ENCODE data around the gene NIPBL.

DNA sequence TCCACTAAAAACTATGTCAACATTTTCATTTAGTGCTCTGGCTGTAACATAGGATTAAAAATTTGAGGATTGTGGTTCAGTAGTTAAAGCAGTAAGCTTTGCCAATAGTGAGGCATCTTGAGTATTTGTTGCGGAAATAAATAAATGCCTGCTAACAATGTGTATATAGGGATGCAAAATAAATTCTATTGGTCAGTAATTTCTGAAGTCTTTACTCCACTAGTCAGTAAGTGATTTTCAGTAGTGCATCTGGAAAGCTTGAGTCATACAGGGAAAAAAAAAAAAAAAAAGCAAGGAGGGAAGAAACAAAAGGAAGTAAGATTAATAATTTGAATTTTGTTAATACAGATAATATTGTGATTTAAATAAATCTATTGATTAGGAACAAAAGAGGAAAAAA, 21.0 kb downstream of the NIPBL start:
- no peak for TF ChIP-seq POLR2A (IDR thresholded peaks at IDR 0.05)
- TF ChIP-seq, protein P1, sequence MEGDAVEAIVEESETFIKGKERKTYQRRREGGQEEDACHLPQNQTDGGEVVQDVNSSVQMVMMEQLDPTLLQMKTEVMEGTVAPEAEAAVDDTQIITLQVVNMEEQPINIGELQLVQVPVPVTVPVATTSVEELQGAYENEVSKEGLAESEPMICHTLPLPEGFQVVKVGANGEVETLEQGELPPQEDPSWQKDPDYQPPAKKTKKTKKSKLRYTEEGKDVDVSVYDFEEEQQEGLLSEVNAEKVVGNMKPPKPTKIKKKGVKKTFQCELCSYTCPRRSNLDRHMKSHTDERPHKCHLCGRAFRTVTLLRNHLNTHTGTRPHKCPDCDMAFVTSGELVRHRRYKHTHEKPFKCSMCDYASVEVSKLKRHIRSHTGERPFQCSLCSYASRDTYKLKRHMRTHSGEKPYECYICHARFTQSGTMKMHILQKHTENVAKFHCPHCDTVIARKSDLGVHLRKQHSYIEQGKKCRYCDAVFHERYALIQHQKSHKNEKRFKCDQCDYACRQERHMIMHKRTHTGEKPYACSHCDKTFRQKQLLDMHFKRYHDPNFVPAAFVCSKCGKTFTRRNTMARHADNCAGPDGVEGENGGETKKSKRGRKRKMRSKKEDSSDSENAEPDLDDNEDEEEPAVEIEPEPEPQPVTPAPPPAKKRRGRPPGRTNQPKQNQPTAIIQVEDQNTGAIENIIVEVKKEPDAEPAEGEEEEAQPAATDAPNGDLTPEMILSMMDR (IDR thresholded peaks at IDR 0.05), result no peak

Data from body of pancreas (tissue), 4 donors.